MCF 10A (cell line): ENCODE data around the gene EXD3. TPM values are rescaled to one million over a fixed set of nuclear protein-coding genes. Genes with fewer than 3 reads are reported as not detected.
A peak's percentile ranks its signal among the peaks of the same experiment; 100 is the strongest.

Source experiments
- BruUV-seq: library from RNA; stranded (reverse); fragments of 400-500 nt; replicated peaks from 2 replicates; lab custom pipeline; 2021; lab: Mats Ljungman, UMichigan
- CTCF ChIA-PET: fragments of 300-600 bp; sonication (Branson Sonifier 250); formaldehyde crosslinking; extraction: SDS; loops from one replicate; lab custom pipeline; 2021; ENCODE audit warnings: antibody characterized with exemption, inconsistent platforms; lab: Yijun Ruan, JAX
- POLR2A ChIA-PET: fragments of 300-600, 350-650 bp; sonication (Branson Sonifier 250); formaldehyde crosslinking; extraction: SDS; loops from one replicate; lab custom pipeline; 2020; ENCODE audit warnings: antibody characterized with exemption, inconsistent platforms; lab: Yijun Ruan, JAX
- DNase-seq: peaks from one replicate; pipeline ENCODE4 v3.0.0-alpha.2; 2018; ENCODE audit not compliant: unreplicated experiment
- H3K27ac Mint-ChIP-seq: one replicate; pipeline ENCODE4 v1.8.0; 2022; ENCODE audit warnings: mild to moderate bottlenecking, low read depth, mixed read lengths; ENCODE audit not compliant: unreplicated experiment
- H3K27me3 Mint-ChIP-seq: one replicate; pipeline ENCODE4 v1.8.0; 2022; ENCODE audit warnings: mixed read lengths; ENCODE audit not compliant: insufficient read depth, unreplicated experiment
- H3K36me3 Mint-ChIP-seq: one replicate; pipeline ENCODE4 v1.8.0; 2022; ENCODE audit warnings: mild to moderate bottlenecking, moderate library complexity, mixed read lengths; ENCODE audit not compliant: insufficient read depth, unreplicated experiment
- H3K4me1 Mint-ChIP-seq: one replicate; pipeline ENCODE4 v1.8.0; 2022; ENCODE audit warnings: mixed read lengths; ENCODE audit not compliant: insufficient read depth, unreplicated experiment
- H3K4me3 Mint-ChIP-seq: one replicate; pipeline ENCODE4 v1.8.0; 2022; ENCODE audit warnings: mild to moderate bottlenecking, moderate library complexity, mixed read lengths; ENCODE audit not compliant: unreplicated experiment
- H3K9me3 Mint-ChIP-seq: one replicate; pipeline ENCODE4 v1.8.0; 2022; ENCODE audit warnings: mixed read lengths; ENCODE audit not compliant: unreplicated experiment
- intact Hi-C: fragments of 100-400 bp; cut with micrococcal nuclease; formaldehyde crosslinking; loops from 2 replicates; pipeline ENCODE4 v1.14.1; 2022
- total RNA-seq: library from RNA; stranded (reverse); gene quantifications from 2 replicates; pipeline ENCODE4 v1.2.3, GENCODE V29; 2022
- TF ChIP-seq, protein P1 (sequence below): fragments of 200-600 bp; IDR thresholded peaks from one replicate; pipeline ENCODE4 v1.8.0; 2022; ENCODE audit warnings: antibody characterized with exemption, mild to moderate bottlenecking; ENCODE audit not compliant: unreplicated experiment

EXD3 gene
- total RNA-seq, 1 experiment from 2014 or later: 17.1 TPM

GRCh38 chr9:137455359-137455991 lies 32.5 kb upstream of the EXD3 start:
- TF ChIP-seq, protein P1, sequence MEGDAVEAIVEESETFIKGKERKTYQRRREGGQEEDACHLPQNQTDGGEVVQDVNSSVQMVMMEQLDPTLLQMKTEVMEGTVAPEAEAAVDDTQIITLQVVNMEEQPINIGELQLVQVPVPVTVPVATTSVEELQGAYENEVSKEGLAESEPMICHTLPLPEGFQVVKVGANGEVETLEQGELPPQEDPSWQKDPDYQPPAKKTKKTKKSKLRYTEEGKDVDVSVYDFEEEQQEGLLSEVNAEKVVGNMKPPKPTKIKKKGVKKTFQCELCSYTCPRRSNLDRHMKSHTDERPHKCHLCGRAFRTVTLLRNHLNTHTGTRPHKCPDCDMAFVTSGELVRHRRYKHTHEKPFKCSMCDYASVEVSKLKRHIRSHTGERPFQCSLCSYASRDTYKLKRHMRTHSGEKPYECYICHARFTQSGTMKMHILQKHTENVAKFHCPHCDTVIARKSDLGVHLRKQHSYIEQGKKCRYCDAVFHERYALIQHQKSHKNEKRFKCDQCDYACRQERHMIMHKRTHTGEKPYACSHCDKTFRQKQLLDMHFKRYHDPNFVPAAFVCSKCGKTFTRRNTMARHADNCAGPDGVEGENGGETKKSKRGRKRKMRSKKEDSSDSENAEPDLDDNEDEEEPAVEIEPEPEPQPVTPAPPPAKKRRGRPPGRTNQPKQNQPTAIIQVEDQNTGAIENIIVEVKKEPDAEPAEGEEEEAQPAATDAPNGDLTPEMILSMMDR: no peak
- Mint-ChIP-seq H3K4me3 (no peak overlapping the region), H3K9me3 (no peaks in the 10 kb centered on the region), H3K36me3 (peaks cover 6% of the 10 kb centered on the region), H3K27ac (peak overlapping the region; percentile 20), H3K4me1 (peaks cover 9% of the 10 kb centered on the region), H3K27me3 (no peaks in the 10 kb centered on the region)
- DNase-seq: no peak
- ChIA-PET CTCF (no interaction called here), POLR2A (interaction anchor here (0.6 to 0.8 kb wide), 2 partner anchors 9 to 95 kb away, joined by 3 read pairs; partner anchors contain the start of gene PNPLA7)
- no TSS peak for BruUV-seq
- intact Hi-C loops: no loop called here

- Mint-ChIP-seq H3K36me3 (peaks cover 6% of the 10 kb centered on the region), H3K4me1 (peaks cover 9% of the 10 kb centered on the region), H3K4me3 (peak overlapping the region; percentile 68), H3K27ac (no peak overlapping the region), H3K9me3 (no peaks in the 10 kb centered on the region), H3K27me3 (no peaks in the 10 kb centered on the region)
- intact Hi-C loops: no loop called here
- POLR2A ChIA-PET: interaction anchor here (0.6 to 0.8 kb wide), 2 partner anchors 8 to 96 kb away, joined by 3 read pairs; partner anchors contain the start of gene PNPLA7
- DNase-seq: no peak
- TF ChIP-seq, protein P1: no peak
- CTCF ChIA-PET: no interaction called here
- BruUV-seq: no TSS peak
These were observed 31.8 kb upstream of the EXD3 start for GRCh38 chr9:137454597-137455358.

- BruUV-seq: no TSS peak
- DNase-seq: no peak
- CTCF ChIA-PET: interaction anchor here (1.2 kb wide), 1 partner anchor 9 kb away, joined by 3 read pairs; no protein-coding TSS in a partner anchor
- Mint-ChIP-seq H3K27me3 (no peaks in the 10 kb centered on the region), H3K9me3 (no peaks in the 10 kb centered on the region), H3K4me3 (peak overlapping the region; percentile 68), H3K36me3 (peaks cover 6% of the 10 kb centered on the region), H3K27ac (no peak overlapping the region), H3K4me1 (peaks cover 9% of the 10 kb centered on the region)
- POLR2A ChIA-PET: no interaction called here
- TF ChIP-seq, protein P1: no peak
- intact Hi-C loops: no loop called here
These were observed 31.2 kb upstream of the EXD3 start for GRCh38 chr9:137454145-137454596.

DNA sequence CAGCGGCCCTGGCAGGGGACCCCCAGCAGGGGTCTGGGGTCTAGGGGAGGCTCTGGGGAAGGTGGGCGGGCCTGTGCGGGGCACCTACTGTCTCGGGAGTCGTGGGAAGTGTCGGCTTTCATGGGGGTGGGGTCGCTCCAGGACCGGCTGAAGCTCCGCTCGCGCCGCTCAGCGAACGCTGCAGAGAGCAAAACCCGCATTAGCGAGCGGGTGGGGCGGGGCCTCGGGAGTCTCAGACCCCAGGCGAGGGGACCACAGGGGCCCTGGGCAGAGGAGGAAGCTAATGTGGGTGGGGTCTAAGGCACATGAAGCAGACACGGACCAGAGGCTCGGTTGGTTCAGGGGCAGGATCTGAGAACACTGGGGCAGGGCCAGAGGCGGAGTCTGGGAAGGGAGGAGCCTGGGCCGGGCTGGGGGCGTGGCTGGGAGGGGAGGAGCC lies 30.7 kb upstream of the EXD3 start:
- TF ChIP-seq, protein P1: no peak
- H3K36me3 Mint-ChIP-seq: peaks cover 6% of the 10 kb centered on the region
- H3K27ac Mint-ChIP-seq: no peak overlapping the region
- DNase-seq: peak; percentile 56
- POLR2A ChIA-PET: no interaction called here
- CTCF ChIA-PET: interaction anchor here (1.2 to 1.8 kb wide), 2 partner anchors 8 to 31 kb away, joined by 3 to 5 read pairs; partner anchors contain the start of gene EXD3
- BruUV-seq: no TSS peak
- H3K9me3 Mint-ChIP-seq: no peaks in the 10 kb centered on the region
- H3K4me1 Mint-ChIP-seq: peaks cover 9% of the 10 kb centered on the region
- intact Hi-C loops: no loop called here
- H3K4me3 Mint-ChIP-seq: peak overlapping the region; percentile 68
- no peaks in the 10 kb centered on the region for H3K27me3 Mint-ChIP-seq
